Stomach (tissue), 4 donors: ENCODE results near the gene LCN1.

Experiments
- EP300 ChIP-seq: sonication (generic); formaldehyde crosslinking; IDR thresholded peaks from one replicate; pipeline ENCODE4 v1.6.1; 2017; ENCODE audit warnings: antibody characterized with exemption
- TF ChIP-seq, protein P1 (sequence below), 7 experiments: fragments of 450-650 bp in 4 of 7; fragments of 200-600 bp in 3 of 7; sonication (generic) in 3 of 7; IDR thresholded peaks; one replicate each; pipeline ENCODE4 v1.5.1; 2016 to 2019; ENCODE audit warnings: antibody characterized with exemption in 7 of 7, control low read depth in 2 of 7, mild to moderate bottlenecking in 1 of 7

DNA sequence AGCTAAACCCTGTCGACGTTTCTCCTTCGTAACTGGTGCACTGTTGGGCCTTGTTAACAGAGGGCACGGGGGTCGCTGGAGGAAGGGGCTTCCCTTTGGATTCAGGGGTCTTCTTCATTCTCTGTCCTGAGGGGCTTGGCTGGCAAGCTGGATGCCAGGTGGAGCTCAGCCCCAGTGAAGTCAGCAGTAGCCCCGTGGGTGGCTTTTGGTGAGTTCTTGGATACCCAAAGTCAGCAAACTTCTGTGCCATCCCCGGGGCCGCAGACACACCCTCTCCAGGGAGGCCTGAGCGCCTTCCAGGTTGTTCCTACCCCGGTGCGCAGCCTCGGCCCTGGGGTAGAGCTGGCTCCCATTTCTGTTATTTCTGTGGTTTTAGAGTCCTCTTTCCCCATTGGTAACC lies 12.4 kb downstream of the LCN1 start:
- TF ChIP-seq, protein P1, sequence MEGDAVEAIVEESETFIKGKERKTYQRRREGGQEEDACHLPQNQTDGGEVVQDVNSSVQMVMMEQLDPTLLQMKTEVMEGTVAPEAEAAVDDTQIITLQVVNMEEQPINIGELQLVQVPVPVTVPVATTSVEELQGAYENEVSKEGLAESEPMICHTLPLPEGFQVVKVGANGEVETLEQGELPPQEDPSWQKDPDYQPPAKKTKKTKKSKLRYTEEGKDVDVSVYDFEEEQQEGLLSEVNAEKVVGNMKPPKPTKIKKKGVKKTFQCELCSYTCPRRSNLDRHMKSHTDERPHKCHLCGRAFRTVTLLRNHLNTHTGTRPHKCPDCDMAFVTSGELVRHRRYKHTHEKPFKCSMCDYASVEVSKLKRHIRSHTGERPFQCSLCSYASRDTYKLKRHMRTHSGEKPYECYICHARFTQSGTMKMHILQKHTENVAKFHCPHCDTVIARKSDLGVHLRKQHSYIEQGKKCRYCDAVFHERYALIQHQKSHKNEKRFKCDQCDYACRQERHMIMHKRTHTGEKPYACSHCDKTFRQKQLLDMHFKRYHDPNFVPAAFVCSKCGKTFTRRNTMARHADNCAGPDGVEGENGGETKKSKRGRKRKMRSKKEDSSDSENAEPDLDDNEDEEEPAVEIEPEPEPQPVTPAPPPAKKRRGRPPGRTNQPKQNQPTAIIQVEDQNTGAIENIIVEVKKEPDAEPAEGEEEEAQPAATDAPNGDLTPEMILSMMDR (IDR thresholded peaks at IDR 0.05): no peak
- no peak for TF ChIP-seq EP300
